Suprapubic skin (tissue), 4 donors: Measurements from ENCODE around the gene NFYA. TPM values are rescaled to one million over a fixed set of nuclear protein-coding genes. Genes with fewer than 3 reads are reported as not detected.

Source experiments
- DNase-seq, 2 donors: peaks; one replicate each; pipeline ENCODE4 v3.0.0-alpha.2; 2019; ENCODE audit warnings: low spot score in 2 of 2
- H3K27ac ChIP-seq: fragments of 200-600 bp; sonication (generic); one replicate; pipeline ENCODE4 v1.5.1; 2019
- H3K27me3 ChIP-seq: fragments of 200-600 bp; sonication (generic); one replicate; pipeline ENCODE4 v1.5.1; 2019
- H3K36me3 ChIP-seq: fragments of 200-600 bp; sonication (generic); one replicate; pipeline ENCODE4 v1.5.1; 2019
- H3K4me1 ChIP-seq: fragments of 200-600 bp; sonication (generic); one replicate; pipeline ENCODE4 v1.5.1; 2019
- H3K4me3 ChIP-seq: fragments of 200-600 bp; sonication (generic); one replicate; pipeline ENCODE4 v1.5.1; 2019; ENCODE audit warnings: mild to moderate bottlenecking
- H3K9me3 ChIP-seq: fragments of 200-600 bp; sonication (generic); one replicate; pipeline ENCODE4 v1.5.1; 2019
- CTCF ChIP-seq, 2 donors: fragments of 200-600 bp in 1 of 2; fragments of 450-650 bp in 1 of 2; sonication (generic) in 1 of 2; IDR thresholded peaks; one replicate each; pipeline ENCODE4 v1.5.1; 2016 to 2019; ENCODE audit warnings: antibody characterized with exemption in 2 of 2, mild to moderate bottlenecking in 1 of 2, moderate library complexity in 1 of 2
- EP300 ChIP-seq: sonication (generic); formaldehyde crosslinking; IDR thresholded peaks from one replicate; pipeline ENCODE4 v1.6.1; 2017; ENCODE audit warnings: antibody characterized with exemption
- POLR2A ChIP-seq, 2 donors: fragments of 450-650 bp; IDR thresholded peaks; one replicate each; pipeline ENCODE4 v1.6.1; 2017; ENCODE audit warnings: antibody characterized with exemption in 2 of 2, mild to moderate bottlenecking in 2 of 2, moderate library complexity in 2 of 2
- POLR2AphosphoS5 ChIP-seq, 3 donors: sonication (generic); formaldehyde crosslinking; IDR thresholded peaks; one replicate each; pipeline ENCODE4 v1.6.1; 2017; ENCODE audit warnings: antibody characterized with exemption in 3 of 3
- WGBS: methylation state at CpG from one replicate; pipeline ENCODE4 v1.1.5; 2018; 5-methylcytosine and 5-hydroxymethylcytosine counted together
- total RNA-seq, 4 donors: library from RNA; depleted of rRNA; stranded (reverse); fragments of >200 nt; gene quantifications; one replicate each; pipeline ENCODE4 v1.1.0, GENCODE V29; 2016

NFYA gene
- total RNA-seq, 4 donors from 2014 or later = 19.7 to 33.0 (median 24.2) TPM

GRCh38 chr6:41042226-41043055, 30.3 kb upstream of the NFYA start, which contains the start of gene TSPO2:
Gene TSPO2 (plus strand): TSS chr6:41042467. CDS start chr6:41042986, 519 bp downstream.
- H3K4me3 ChIP-seq = no peak within 1 kb of the TSS
- peaks cover 2% of the 10 kb centered on the region for H3K4me1 ChIP-seq
- H3K27ac ChIP-seq = no peak within 1 kb of the TSS
- H3K9me3 ChIP-seq = no peaks in the 10 kb centered on the region
- H3K27me3 ChIP-seq = no peaks in the 10 kb centered on the region
- TF ChIP-seq POLR2A (IDR thresholded peaks at IDR 0.05) = no peak
- no peaks in the 10 kb centered on the region for H3K36me3 ChIP-seq
- 80% methylated on average over 10 of the region's 10 CpGs for WGBS
- DNase-seq = peak in 1 of 2 donors; percentile 30

- Histone ChIP-seq H3K9me3 (no peaks in the 10 kb centered on the region), H3K36me3 (no peaks in the 10 kb centered on the region), H3K4me1 (no peaks in the 10 kb centered on the region), H3K27ac (no peak overlapping the region), H3K27me3 (no peaks in the 10 kb centered on the region), H3K4me3 (no peak overlapping the region)
- 98% methylated on average over 3 of the region's 3 CpGs for WGBS
- no peak for TF ChIP-seq EP300
- TF ChIP-seq POLR2A (IDR thresholded peaks at IDR 0.05) = no peak
- TF ChIP-seq POLR2AphosphoS5 (IDR thresholded peaks at IDR 0.05) = no peak
- no peak for TF ChIP-seq CTCF (IDR thresholded peaks at IDR 0.05)
- no peak for DNase-seq
Observed at GRCh38 chr6:41043151-41043550, 29.6 kb upstream of the NFYA start.

- Histone ChIP-seq H3K36me3 (no peaks in the 10 kb centered on the region), H3K4me3 (no peak overlapping the region), H3K9me3 (no peaks in the 10 kb centered on the region), H3K27ac (no peak overlapping the region), H3K4me1 (no peaks in the 10 kb centered on the region), H3K27me3 (no peaks in the 10 kb centered on the region)
- no peak for DNase-seq
- TF ChIP-seq CTCF (IDR thresholded peaks at IDR 0.05) = no peak
- TF ChIP-seq POLR2A (IDR thresholded peaks at IDR 0.05) = no peak
- TF ChIP-seq EP300 = no peak
- TF ChIP-seq POLR2AphosphoS5 (IDR thresholded peaks at IDR 0.05) = no peak
- WGBS = 66% methylated on average over 5 of the region's 5 CpGs
Observed at GRCh38 chr6:41045664-41046063, 27.1 kb upstream of the NFYA start.

GRCh38 chr6:41046084-41046483, 26.7 kb upstream of the NFYA start:
- 100% methylated on average over 1 of the region's 1 CpG for WGBS
- H3K4me1 ChIP-seq = no peaks in the 10 kb centered on the region
- no peak for TF ChIP-seq CTCF (IDR thresholded peaks at IDR 0.05)
- TF ChIP-seq POLR2AphosphoS5 (IDR thresholded peaks at IDR 0.05) = no peak
- no peak for DNase-seq
- H3K4me3 ChIP-seq = no peak overlapping the region
- no peaks in the 10 kb centered on the region for H3K36me3 ChIP-seq
- no peak overlapping the region for H3K27ac ChIP-seq
- no peaks in the 10 kb centered on the region for H3K9me3 ChIP-seq
- H3K27me3 ChIP-seq = no peaks in the 10 kb centered on the region

GRCh38 chr6:41047306-41047705, 25.5 kb upstream of the NFYA start:
- Histone ChIP-seq H3K27me3 (no peaks in the 10 kb centered on the region), H3K36me3 (no peaks in the 10 kb centered on the region), H3K4me3 (no peak overlapping the region), H3K4me1 (no peaks in the 10 kb centered on the region), H3K9me3 (no peaks in the 10 kb centered on the region), H3K27ac (no peak overlapping the region)
- TF ChIP-seq POLR2A (IDR thresholded peaks at IDR 0.05) (no peak), CTCF (IDR thresholded peaks at IDR 0.05) (no peak), POLR2AphosphoS5 (IDR thresholded peaks at IDR 0.05) (no peak), EP300 (no peak)
- WGBS = 97% methylated on average over 2 of the region's 2 CpGs
- DNase-seq = no peak
